Glutamatergic neuron (in vitro differentiated cells): Measurements from ENCODE around the gene SQOR. TPM values are rescaled to one million over a fixed set of nuclear protein-coding genes. Genes with fewer than 3 reads are reported as not detected.

Experiments
- DNase-seq: peaks from one replicate; pipeline ENCODE4 v3.0.0; 2022
- H3K27ac Mint-ChIP-seq: one replicate; pipeline ENCODE4 v1.8.0; 2020; ENCODE audit warnings: mild to moderate bottlenecking, mixed read lengths, inconsistent platforms; ENCODE audit not compliant: unreplicated experiment
- H3K27me3 Mint-ChIP-seq: one replicate; pipeline ENCODE4 v1.8.0; 2020; ENCODE audit warnings: mild to moderate bottlenecking, moderate library complexity, mixed read lengths, inconsistent platforms; ENCODE audit not compliant: unreplicated experiment
- H3K36me3 Mint-ChIP-seq: one replicate; pipeline ENCODE4 v1.8.0; 2020; ENCODE audit warnings: mild to moderate bottlenecking, mixed read lengths, inconsistent platforms; ENCODE audit not compliant: unreplicated experiment
- H3K4me1 Mint-ChIP-seq: one replicate; pipeline ENCODE4 v1.8.0; 2020; ENCODE audit warnings: mild to moderate bottlenecking, low read depth, mixed read lengths, inconsistent platforms; ENCODE audit not compliant: unreplicated experiment
- H3K4me3 Mint-ChIP-seq: one replicate; pipeline ENCODE4 v1.8.0; 2020; ENCODE audit warnings: mild to moderate bottlenecking, mixed read lengths, inconsistent platforms; ENCODE audit not compliant: unreplicated experiment
- H3K9me3 Mint-ChIP-seq: one replicate; pipeline ENCODE4 v1.8.0; 2020; ENCODE audit warnings: mild to moderate bottlenecking, moderate library complexity, mixed read lengths, inconsistent platforms; ENCODE audit not compliant: unreplicated experiment
- total RNA-seq: library from RNA; stranded (reverse); fragmentation: NEBNext Ultra II Directional; extraction: Animal tissue kit (Norgen Biotek cat#: 25700); gene quantifications from one replicate; pipeline ENCODE4 v1.2.1, GENCODE V29; 2021; ENCODE audit not compliant: unreplicated experiment
- TF ChIP-seq, protein P1 (sequence below): fragments of 200-600 bp; sonication (generic); IDR thresholded peaks from one replicate; pipeline ENCODE4 v1.5.0; 2021; ENCODE audit not compliant: partially characterized antibody, unreplicated experiment

SQOR gene
- total RNA-seq, 1 donor from 2014 or later: not detected

- Mint-ChIP-seq H3K27me3 (peaks cover 3% of the 10 kb centered on the region), H3K4me1 (peaks cover 2% of the 10 kb centered on the region), H3K9me3 (peaks cover 3% of the 10 kb centered on the region), H3K36me3 (no peaks in the 10 kb centered on the region), H3K4me3 (no peak overlapping the region), H3K27ac (no peak overlapping the region)
- DNase-seq: no peak
- TF ChIP-seq, protein P1, sequence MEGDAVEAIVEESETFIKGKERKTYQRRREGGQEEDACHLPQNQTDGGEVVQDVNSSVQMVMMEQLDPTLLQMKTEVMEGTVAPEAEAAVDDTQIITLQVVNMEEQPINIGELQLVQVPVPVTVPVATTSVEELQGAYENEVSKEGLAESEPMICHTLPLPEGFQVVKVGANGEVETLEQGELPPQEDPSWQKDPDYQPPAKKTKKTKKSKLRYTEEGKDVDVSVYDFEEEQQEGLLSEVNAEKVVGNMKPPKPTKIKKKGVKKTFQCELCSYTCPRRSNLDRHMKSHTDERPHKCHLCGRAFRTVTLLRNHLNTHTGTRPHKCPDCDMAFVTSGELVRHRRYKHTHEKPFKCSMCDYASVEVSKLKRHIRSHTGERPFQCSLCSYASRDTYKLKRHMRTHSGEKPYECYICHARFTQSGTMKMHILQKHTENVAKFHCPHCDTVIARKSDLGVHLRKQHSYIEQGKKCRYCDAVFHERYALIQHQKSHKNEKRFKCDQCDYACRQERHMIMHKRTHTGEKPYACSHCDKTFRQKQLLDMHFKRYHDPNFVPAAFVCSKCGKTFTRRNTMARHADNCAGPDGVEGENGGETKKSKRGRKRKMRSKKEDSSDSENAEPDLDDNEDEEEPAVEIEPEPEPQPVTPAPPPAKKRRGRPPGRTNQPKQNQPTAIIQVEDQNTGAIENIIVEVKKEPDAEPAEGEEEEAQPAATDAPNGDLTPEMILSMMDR: no peak
Measured at GRCh38 chr15:45657764-45658545, 23.1 kb downstream of the SQOR start.

- Mint-ChIP-seq H3K9me3 (peaks cover 3% of the 10 kb centered on the region), H3K27ac (no peak overlapping the region), H3K4me1 (peaks cover 2% of the 10 kb centered on the region), H3K4me3 (no peak overlapping the region), H3K27me3 (peaks cover 3% of the 10 kb centered on the region), H3K36me3 (no peaks in the 10 kb centered on the region)
- TF ChIP-seq, protein P1: no peak
- DNase-seq: no peak
Measured at GRCh38 chr15:45660231-45660979, 25.6 kb downstream of the SQOR start.

GRCh38 chr15:45662375-45662774, 27.5 kb downstream of the SQOR start:
- Mint-ChIP-seq H3K36me3 (no peaks in the 10 kb centered on the region), H3K9me3 (peaks cover 3% of the 10 kb centered on the region), H3K27me3 (peaks cover 3% of the 10 kb centered on the region), H3K4me1 (peaks cover 2% of the 10 kb centered on the region), H3K4me3 (no peak overlapping the region), H3K27ac (no peak overlapping the region)
- DNase-seq: no peak
- TF ChIP-seq, protein P1: no peak

DNA sequence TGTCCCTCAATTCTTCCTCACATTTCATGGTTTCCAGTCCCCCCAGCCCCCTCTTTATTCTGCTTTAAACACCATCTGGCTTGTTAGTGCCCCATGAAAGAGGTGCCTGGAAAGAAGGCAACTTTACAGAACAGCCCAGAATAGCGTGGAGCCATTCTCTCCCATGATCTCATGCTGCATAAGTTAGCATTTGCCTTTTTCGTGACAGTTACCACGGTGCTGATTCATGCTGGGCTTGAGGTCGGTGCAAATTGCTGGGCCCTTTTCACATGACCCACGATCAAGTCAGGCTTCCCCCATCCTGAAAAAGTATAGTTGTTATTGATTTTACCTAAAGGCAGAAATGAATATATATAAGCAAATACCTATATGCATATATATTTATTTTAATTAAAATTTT, 29.6 kb downstream of the SQOR start:
- no peaks in the 10 kb centered on the region for H3K27me3 Mint-ChIP-seq
- no peak for DNase-seq
- TF ChIP-seq, protein P1: no peak
- no peaks in the 10 kb centered on the region for H3K36me3 Mint-ChIP-seq
- no peak overlapping the region for H3K27ac Mint-ChIP-seq
- H3K4me3 Mint-ChIP-seq: no peak overlapping the region
- peaks cover 2% of the 10 kb centered on the region for H3K9me3 Mint-ChIP-seq
- no peaks in the 10 kb centered on the region for H3K4me1 Mint-ChIP-seq

DNA sequence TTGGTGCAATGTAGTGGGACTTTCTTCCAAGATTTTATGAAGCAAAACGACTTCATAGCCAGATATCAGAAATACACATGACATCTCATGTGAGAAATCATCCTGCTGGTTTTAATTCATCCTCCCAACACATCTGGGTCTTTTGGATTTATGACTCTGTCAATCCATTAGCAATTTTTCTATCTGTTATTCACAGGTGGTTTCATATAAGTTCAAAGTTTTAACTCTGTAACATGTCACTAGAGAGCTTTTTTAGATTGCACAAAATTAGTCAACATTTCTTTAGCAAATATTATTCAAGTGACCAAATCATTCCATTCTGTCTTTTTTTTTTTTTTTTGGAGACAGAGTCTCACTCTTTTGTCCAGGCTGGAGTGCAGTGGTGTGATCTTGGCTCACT, 30.4 kb downstream of the SQOR start:
- TF ChIP-seq, protein P1: no peak
- H3K27ac Mint-ChIP-seq: no peak overlapping the region

More for the DNA sequence above, 30.4 kb downstream of the SQOR start:
- H3K36me3 Mint-ChIP-seq: no peaks in the 10 kb centered on the region
- no peaks in the 10 kb centered on the region for H3K9me3 Mint-ChIP-seq
- H3K27me3 Mint-ChIP-seq: no peaks in the 10 kb centered on the region
- no peaks in the 10 kb centered on the region for H3K4me1 Mint-ChIP-seq
- DNase-seq: no peak
- H3K4me3 Mint-ChIP-seq: no peak overlapping the region
